AML-193 (cell line): ENCODE results near the gene LCLAT1.

Source experiments
- DNase-seq, 2 experiments: peaks; one replicate each; lab custom pipeline; 2025; lab: John Stamatoyannopoulos, UW

Gene LCLAT1

GRCh38 chr2:30643674-30644073 lies 196.6 kb downstream of the LCLAT1 start:
- DNase-seq = no peak

GRCh38 chr2:30645081-30645744 lies 198.2 kb downstream of the LCLAT1 start:
- DNase-seq = no peak

GRCh38 chr2:30645745-30646119 lies 198.7 kb downstream of the LCLAT1 start:
- DNase-seq = no peak

GRCh38 chr2:30647752-30648457 lies 200.9 kb downstream of the LCLAT1 start:
- DNase-seq = no peak

- DNase-seq = no peak
Measured at GRCh38 chr2:30649278-30649677, 202.2 kb downstream of the LCLAT1 start.

- DNase-seq = no peak
Measured at GRCh38 chr2:30649828-30650227, 202.8 kb downstream of the LCLAT1 start.

GRCh38 chr2:30652271-30652915 lies 205.3 kb downstream of the LCLAT1 start:
- no peak for DNase-seq

- no peak for DNase-seq
Measured at GRCh38 chr2:30653847-30654246, 206.8 kb downstream of the LCLAT1 start.

GRCh38 chr2:30654404-30654803 lies 207.4 kb downstream of the LCLAT1 start:
- DNase-seq = no peak

GRCh38 chr2:30655211-30655610 lies 208.2 kb downstream of the LCLAT1 start:
- DNase-seq = no peak

GRCh38 chr2:30655660-30656059 lies 208.6 kb downstream of the LCLAT1 start:
- DNase-seq = no peak

- no peak for DNase-seq
Measured at GRCh38 chr2:30656079-30656478, 209.0 kb downstream of the LCLAT1 start.

GRCh38 chr2:30661173-30662107 lies 214.4 kb downstream of the LCLAT1 start:
- DNase-seq = no peak

GRCh38 chr2:30662268-30663131 lies 215.5 kb downstream of the LCLAT1 start:
- no peak for DNase-seq

GRCh38 chr2:30663321-30663720 lies 216.3 kb downstream of the LCLAT1 start:
- no peak for DNase-seq

- DNase-seq = no peak
Measured at GRCh38 chr2:30663806-30664205, 216.8 kb downstream of the LCLAT1 start.

GRCh38 chr2:30664761-30665358 lies 217.8 kb downstream of the LCLAT1 start:
- no peak for DNase-seq

GRCh38 chr2:30665761-30666265 lies 218.8 kb downstream of the LCLAT1 start:
- no peak for DNase-seq

- DNase-seq = no peak
Measured at GRCh38 chr2:30666266-30666874, 219.3 kb downstream of the LCLAT1 start.

- DNase-seq = no peak
Measured at GRCh38 chr2:30670453-30670852, 223.4 kb downstream of the LCLAT1 start.
